Ovary (tissue), 3 donors: ENCODE results near the gene NDUFV2.

Experiments
- CTCF ChIP-seq, 3 donors: fragments of 450-650 bp in 2 of 3; fragments of 200-600 bp in 1 of 3; IDR thresholded peaks; one replicate each; pipeline versions ENCODE4 v1.5.1 to v1.8.0; 2016 to 2022; ENCODE audit warnings: antibody characterized with exemption in 3 of 3, mild to moderate bottlenecking in 1 of 3
- POLR2A ChIP-seq: fragments of 450-650 bp; IDR thresholded peaks from one replicate; pipeline ENCODE4 v1.6.1; 2017; ENCODE audit warnings: antibody characterized with exemption, mild to moderate bottlenecking, moderate library complexity
- donor health status: DM: no; HTN: no; CAD: no.

- TF ChIP-seq CTCF (IDR thresholded peaks at IDR 0.05) (no peak), POLR2A (no peak)
These were observed 15.4 kb upstream of the NDUFV2 start for GRCh38 chr18:9087144-9087543.
